HEK293 (cell line): ENCODE data around the gene PCDHB1.

Source experiments
- OSR2 ChIP-seq: fragments of 450-650 bp; formaldehyde crosslinking; IDR thresholded peaks from 2 replicates; pipeline ENCODE4 v1.5.1; 2016; ENCODE audit warnings: missing biosample characterization, missing genetic modification characterization
- YY1 ChIP-seq: fragments of 450-650 bp; formaldehyde crosslinking; IDR thresholded peaks from 2 replicates; pipeline ENCODE4 v1.5.1; 2018; ENCODE audit warnings: missing biosample characterization, missing genetic modification characterization
- ZBTB7A ChIP-seq: fragments of 450-650 bp; formaldehyde crosslinking; IDR thresholded peaks from 2 replicates; pipeline ENCODE4 v1.5.1; 2016; ENCODE audit warnings: low read depth, missing biosample characterization, missing genetic modification characterization
- ZNF792 ChIP-seq: fragments of 450-650 bp; formaldehyde crosslinking; IDR thresholded peaks from 2 replicates; pipeline ENCODE4 v1.5.1; 2016; ENCODE audit warnings: missing biosample characterization, missing genetic modification characterization

DNA sequence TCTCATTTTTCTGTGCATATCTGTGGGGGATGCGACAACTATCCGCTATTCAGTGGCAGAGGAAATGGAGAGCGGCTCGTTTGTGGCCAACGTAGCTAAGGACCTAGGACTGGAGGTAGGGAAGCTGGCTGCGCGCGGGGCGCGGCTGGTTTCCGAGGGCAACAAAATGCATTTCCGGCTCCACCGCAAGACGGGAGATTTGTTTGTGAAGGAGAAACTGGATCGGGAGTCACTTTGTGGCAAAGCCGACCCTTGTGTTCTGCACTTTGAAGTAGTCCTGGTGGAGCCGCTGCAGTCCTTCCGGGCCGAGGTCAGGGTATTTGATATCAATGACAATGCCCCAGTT is 320 bp downstream of the PCDHB1 start:
- TF ChIP-seq YY1 (tag by site-specific recombination) (no peak), OSR2 (no peak), ZNF792 (tag by site-specific recombination) (no peak), ZBTB7A (tag by site-specific recombination) (no peak)
